H1 (cell line): ENCODE measurements around the gene EPYC. TPM values are rescaled to one million over a fixed set of nuclear protein-coding genes. Genes with fewer than 3 reads are reported as not detected.

Experiments
- CTCF ChIA-PET: fragments of 300-600 bp; sonication (Branson Sonifier 250); formaldehyde crosslinking; loops from one replicate; lab custom pipeline; 2021; ENCODE audit not compliant: partially characterized antibody; lab: Charles Lee
- POLR2A ChIA-PET: fragments of 300-600 bp; sonication (Branson Sonifier 250); formaldehyde crosslinking; loops from one replicate; lab custom pipeline; 2021; ENCODE audit warnings: inconsistent platforms; ENCODE audit not compliant: partially characterized antibody; lab: Charles Lee
- DNase-seq, 2 experiments: peaks; one replicate each; pipeline versions ENCODE4 v3.0.0 to v3.0.0-alpha.2; 2010 to 2022; ENCODE audit warnings: low spot score in 2 of 2, low read depth in 1 of 2, mixed read lengths in 1 of 2
- FAIRE-seq: peaks from 2 replicates; lab custom pipeline; 2011; peaks lifted over from hg19 to GRCh38; lab: Jason Lieb, UNC
- H2AFZ ChIP-seq: 2 replicates; pipeline ENCODE4 v1.8.1; 2012; ENCODE audit warnings: low read length, inconsistent platforms
- H2AK5ac ChIP-seq: 2 replicates; pipeline ENCODE4 v1.6.1; 2013; ENCODE audit warnings: low read depth, low read length
- H2BK120ac ChIP-seq: replicated peaks from 2 replicates; pipeline ENCODE3; 2013; ENCODE audit warnings: low read depth, low read length, inconsistent platforms
- H2BK12ac ChIP-seq: 2 replicates; pipeline ENCODE4 v1.6.1; 2013; ENCODE audit warnings: low read depth, low read length
- H2BK15ac ChIP-seq: 2 replicates; pipeline ENCODE4 v1.6.1; 2013; ENCODE audit warnings: low read length
- H2BK20ac ChIP-seq: 2 replicates; pipeline ENCODE4 v1.6.1; 2013; ENCODE audit warnings: low read length
- H2BK5ac ChIP-seq: 2 replicates; pipeline ENCODE4 v1.6.1; 2013; ENCODE audit warnings: low read depth, low read length
- H3K14ac ChIP-seq: 2 replicates; pipeline ENCODE4 v1.6.1; 2013; ENCODE audit warnings: inconsistent platforms; ENCODE audit not compliant: insufficient read length
- H3K18ac ChIP-seq: 2 replicates; pipeline ENCODE4 v1.6.1; 2013; ENCODE audit warnings: low read length; ENCODE audit errors: extremely low read depth
- H3K23ac ChIP-seq: 2 replicates; pipeline ENCODE4 v1.6.1; 2013; ENCODE audit warnings: inconsistent platforms; ENCODE audit not compliant: insufficient read length
- H3K23me2 ChIP-seq: 2 replicates; pipeline ENCODE4 v1.6.1; 2013; ENCODE audit warnings: low read depth, low read length
- H3K27ac ChIP-seq: 2 replicates; pipeline ENCODE4 v1.6.1; 2011; ENCODE audit warnings: low read depth, low read length, inconsistent platforms
- H3K27me3 ChIP-seq, 4 experiments: replicated peaks in 1 of 4; 1 replicate in 1 of 4; 2 replicates in 3 of 4; pipeline versions ENCODE4 v1.6.1 to v1.8.1; 2011 to 2013; ENCODE audit warnings: low read length in 3 of 4, mild to moderate bottlenecking in 3 of 4, inconsistent platforms in 2 of 4, mixed read lengths in 2 of 4, moderate library complexity in 1 of 4; ENCODE audit not compliant: control insufficient read depth in 3 of 4, insufficient read depth in 3 of 4; ENCODE audit errors: extremely low read depth in 1 of 4
- H3K36me3 ChIP-seq, 4 experiments: 2 replicates each; pipeline versions ENCODE4 v1.6.1 to v1.8.1; 2011 to 2013; ENCODE audit warnings: mild to moderate bottlenecking in 4 of 4, low read length in 3 of 4, moderate library complexity in 2 of 4, control low read depth in 1 of 4, inconsistent platforms in 1 of 4; ENCODE audit not compliant: insufficient read depth in 4 of 4, control insufficient read depth in 2 of 4
- H3K4ac ChIP-seq: replicated peaks from 2 replicates; pipeline ENCODE3; 2013; ENCODE audit warnings: low read length, low read depth, mixed read lengths, inconsistent platforms; ENCODE audit not compliant: insufficient read length
- H3K4me1 ChIP-seq, 4 experiments: replicated peaks in 1 of 4; 1 replicate in 1 of 4; 2 replicates in 3 of 4; pipeline versions ENCODE4 v1.6.1 to v1.8.1; 2011 to 2013; ENCODE audit warnings: low read length in 3 of 4, inconsistent platforms in 2 of 4, mixed read lengths in 1 of 4; ENCODE audit not compliant: insufficient read depth in 4 of 4, control insufficient read depth in 3 of 4
- H3K4me2 ChIP-seq, 2 experiments: 2 replicates each; pipeline versions ENCODE4 v1.6.1 to v1.8.1; 2011 to 2013; ENCODE audit warnings: low read depth in 2 of 2, low read length in 2 of 2, control low read depth in 1 of 2, inconsistent platforms in 1 of 2, mild to moderate bottlenecking in 1 of 2; ENCODE audit not compliant: insufficient read depth in 1 of 2
- H3K4me3 ChIP-seq, 4 experiments: fragments of 200-600, 300-600 bp in 1 of 4; sonication (generic), shearing (Covaris generic), sonication (Bioruptor Twin) in 1 of 4; 2 replicates each; pipeline versions ENCODE4 v1.5.1 to v1.8.1; 2011 to 2016; ENCODE audit warnings: low read length in 4 of 4, low read depth in 3 of 4, control low read depth in 2 of 4, inconsistent platforms in 2 of 4, mild to moderate bottlenecking in 2 of 4, mixed read lengths in 1 of 4, moderate library complexity in 1 of 4; ENCODE audit not compliant: insufficient read depth in 2 of 4; ENCODE audit errors: extremely low read depth in 1 of 4
- H3K56ac ChIP-seq: replicated peaks from 2 replicates; pipeline ENCODE3; 2013; ENCODE audit warnings: low read depth, mild to moderate bottlenecking, mixed read lengths, low read length, inconsistent platforms; ENCODE audit not compliant: insufficient read length
- H3K79me1 ChIP-seq: 2 replicates; pipeline ENCODE4 v1.6.1; 2013; ENCODE audit warnings: low read depth, low read length, control low read depth
- H3K79me2 ChIP-seq, 2 experiments: 2 replicates each; pipeline versions ENCODE4 v1.6.1 to v1.8.1; 2012 to 2013; ENCODE audit warnings: low read length in 2 of 2, mild to moderate bottlenecking in 2 of 2, inconsistent platforms in 1 of 2; ENCODE audit not compliant: insufficient read depth in 2 of 2, control insufficient read depth in 1 of 2
- H3K9ac ChIP-seq, 4 experiments: replicated peaks in 1 of 4; 1 replicate in 1 of 4; 2 replicates in 3 of 4; pipeline versions ENCODE4 v1.6.1 to v1.8.1; 2011 to 2013; ENCODE audit warnings: low read depth in 3 of 4, low read length in 3 of 4, control low read depth in 2 of 4, mild to moderate bottlenecking in 2 of 4, moderate library complexity in 2 of 4, inconsistent platforms in 1 of 4; ENCODE audit errors: extremely low read depth in 1 of 4
- H3K9me3 ChIP-seq, 2 experiments: 2 replicates each; pipeline versions ENCODE4 v1.6.1 to v1.8.1; 2012 to 2013; ENCODE audit warnings: mild to moderate bottlenecking in 2 of 2, moderate library complexity in 2 of 2, control low read depth in 1 of 2, inconsistent platforms in 1 of 2, low read depth in 1 of 2, low read length in 1 of 2, mixed read lengths in 1 of 2; ENCODE audit not compliant: insufficient read depth in 2 of 2
- H4K20me1 ChIP-seq, 2 experiments: replicated peaks in 1 of 2; 2 replicates each; pipeline versions ENCODE3 to v1.8.1; 2011 to 2013; ENCODE audit warnings: inconsistent platforms in 2 of 2, low read length in 2 of 2, mild to moderate bottlenecking in 1 of 2; ENCODE audit not compliant: insufficient read depth in 2 of 2, control insufficient read depth in 1 of 2
- H4K5ac ChIP-seq: 2 replicates; pipeline ENCODE4 v1.6.1; 2013; ENCODE audit warnings: low read length, low read depth, mixed read lengths, inconsistent platforms; ENCODE audit not compliant: insufficient read length
- H4K8ac ChIP-seq: 2 replicates; pipeline ENCODE4 v1.8.0; 2013; ENCODE audit warnings: mild to moderate bottlenecking, moderate library complexity, low read length, inconsistent platforms; ENCODE audit not compliant: insufficient read depth; ENCODE audit errors: extremely low read depth
- H4K91ac ChIP-seq: replicated peaks from 2 replicates; pipeline ENCODE3; 2013; ENCODE audit warnings: low read length, mixed read lengths, inconsistent platforms; ENCODE audit not compliant: insufficient read length
- EGR1 ChIP-seq: IDR thresholded peaks from 2 replicates; pipeline ENCODE4 v1.6.1; 2011; ENCODE audit warnings: low read depth, low read length, borderline replicate concordance
- EZH2 ChIP-seq: fragments of 200-600 bp; sonication (generic); IDR thresholded peaks from 2 replicates; pipeline ENCODE4 v1.7.1; 2012; ENCODE audit warnings: low read depth, mild to moderate bottlenecking, moderate library complexity, low read length, inconsistent platforms; ENCODE audit not compliant: severe bottlenecking
- HDAC2 ChIP-seq, 2 experiments: fragments of 300-600 bp in 1 of 2; sonication (generic) in 1 of 2; IDR thresholded peaks; 2 replicates each; pipeline ENCODE4 v1.6.1; 2011 to 2012; ENCODE audit warnings: low read depth in 2 of 2, low read length in 2 of 2, mild to moderate bottlenecking in 2 of 2, moderate library complexity in 2 of 2, borderline replicate concordance in 1 of 2, inconsistent platforms in 1 of 2
- POLR2A ChIP-seq, 2 experiments: IDR thresholded peaks; 1 replicate in 1 of 2; 2 replicates in 1 of 2; pipeline ENCODE4 v1.6.1; 2011; ENCODE audit warnings: low read depth in 2 of 2, low read length in 2 of 2, mild to moderate bottlenecking in 2 of 2; ENCODE audit errors: control extremely low read depth in 1 of 2
- POU5F1 ChIP-seq: IDR thresholded peaks from 2 replicates; pipeline ENCODE4 v1.6.1; 2011; ENCODE audit warnings: low read depth, mild to moderate bottlenecking, low read length, moderate library complexity
- SAP30 ChIP-seq: fragments of 300-600 bp; sonication (generic); IDR thresholded peaks from 2 replicates; pipeline ENCODE4 v1.7.1; 2012; ENCODE audit warnings: low read length, moderate library complexity, mild to moderate bottlenecking, inconsistent platforms; ENCODE audit not compliant: insufficient read depth, insufficient replicate concordance
- WGBS, 2 experiments: shearing (Covaris generic) in 1 of 2; methylation state at CpG; one replicate each; pipeline versions ENCODE4 v1.1.6 to v1.1.7; 2013 to 2015; ENCODE audit warnings: low lambda C conversion rate in 2 of 2, mixed read lengths in 2 of 2, inconsistent platforms in 1 of 2, low coverage in 1 of 2, missing lambda C conversion rate in 1 of 2; ENCODE audit not compliant: insufficient replicate concordance in 2 of 2, insufficient coverage in 1 of 2, insufficient read length in 1 of 2; ENCODE audit errors: extremely low coverage in 1 of 2, missing lambda C conversion rate in 1 of 2; 5-methylcytosine and 5-hydroxymethylcytosine counted together
- polyA plus RNA-seq, 7 experiments: library from polyadenylated mRNA; depleted of rRNA in 3 of 7; stranded (reverse) in 5 of 7; unstranded in 2 of 7; fragments of >200 nt in 5 of 7; fragments of 200-250 nt in 2 of 7; gene quantifications; 1 replicate in 5 of 7; 2 replicates in 1 of 7; 4 replicates in 1 of 7; pipeline versions ENCODE4 v1.2.1 to v1.2.3, GENCODE V29; 2011 to 2013; ENCODE audit warnings: missing spikeins in 2 of 7, mixed read lengths in 2 of 7
- total RNA-seq: library from RNA; stranded (reverse); fragmentation: NEBNext Ultra II Directional; extraction: Animal tissue kit (Norgen Biotek cat#: 25700); gene quantifications from 2 replicates; pipeline ENCODE4 v1.2.1, GENCODE V29; 2021
- TF ChIP-seq, protein P1 (sequence below): IDR thresholded peaks from 2 replicates; pipeline ENCODE4 v1.6.1; 2012; ENCODE audit warnings: low read length, inconsistent platforms

Gene EPYC
- total and polyA plus RNA-seq, 2 of the 8 experiments (the other 6 are each of a cell fraction or from before 2014, with no cell fraction given): not detected

DNA sequence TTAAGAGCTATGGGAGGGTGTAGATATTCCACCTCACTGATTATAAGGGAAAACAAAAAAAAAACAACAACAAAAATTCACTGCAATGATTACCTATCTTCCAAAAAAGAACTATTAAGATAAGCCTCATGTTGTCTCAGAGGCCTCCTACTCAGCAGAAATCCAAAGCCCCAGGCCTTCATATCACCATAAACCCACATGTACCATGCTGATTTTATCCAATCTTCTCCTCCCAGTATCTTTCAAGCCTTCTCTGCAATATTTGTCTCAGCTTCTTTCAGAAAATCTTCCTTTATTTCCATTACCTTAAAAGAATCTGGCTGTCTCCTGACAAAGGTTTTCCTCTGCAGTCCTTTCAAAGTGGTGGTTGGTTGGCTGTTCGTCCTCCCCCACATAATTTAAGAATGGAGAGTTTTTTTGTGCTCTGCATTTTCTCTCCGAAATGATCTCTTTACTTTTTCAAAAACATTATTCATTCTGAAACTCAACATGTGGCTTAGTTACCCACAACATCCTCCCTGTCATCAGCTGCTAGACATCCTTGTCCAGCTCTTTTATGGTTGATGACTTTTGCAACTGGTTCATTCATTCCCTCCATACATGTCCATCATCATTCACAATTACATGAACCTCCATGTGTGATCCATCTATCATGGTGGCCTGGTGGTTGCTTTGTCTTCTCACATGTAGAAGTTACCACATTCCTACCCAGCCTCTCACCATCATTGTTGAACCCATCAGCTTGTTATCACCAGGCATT is 2.9 kb upstream of the EPYC start:
- no peak for FAIRE-seq
- H3K23me2 ChIP-seq: no peaks in the 10 kb centered on the region

More for the DNA sequence above, 2.9 kb upstream of the EPYC start:
- no peak overlapping the region for H3K4me3 ChIP-seq
- TF ChIP-seq EGR1 (no peak), HDAC2 (IDR thresholded peaks at IDR 0.05; ENCODE audit: borderline replicate concordance in 1 of 2, low read depth in 2 of 2, low read length in 2 of 2) (no peak), EZH2 (no peak), POLR2A (IDR thresholded peaks at IDR 0.05; ENCODE audit: control extremely low read depth in 1 of 2, low read depth in 2 of 2, low read length in 2 of 2) (no peak), POU5F1 (no peak), SAP30 (no peak)
- TF ChIP-seq, protein P1, sequence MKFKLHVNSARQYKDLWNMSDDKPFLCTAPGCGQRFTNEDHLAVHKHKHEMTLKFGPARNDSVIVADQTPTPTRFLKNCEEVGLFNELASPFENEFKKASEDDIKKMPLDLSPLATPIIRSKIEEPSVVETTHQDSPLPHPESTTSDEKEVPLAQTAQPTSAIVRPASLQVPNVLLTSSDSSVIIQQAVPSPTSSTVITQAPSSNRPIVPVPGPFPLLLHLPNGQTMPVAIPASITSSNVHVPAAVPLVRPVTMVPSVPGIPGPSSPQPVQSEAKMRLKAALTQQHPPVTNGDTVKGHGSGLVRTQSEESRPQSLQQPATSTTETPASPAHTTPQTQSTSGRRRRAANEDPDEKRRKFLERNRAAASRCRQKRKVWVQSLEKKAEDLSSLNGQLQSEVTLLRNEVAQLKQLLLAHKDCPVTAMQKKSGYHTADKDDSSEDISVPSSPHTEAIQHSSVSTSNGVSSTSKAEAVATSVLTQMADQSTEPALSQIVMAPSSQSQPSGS: no peak
- no peak overlapping the region for H2BK15ac ChIP-seq
- H2BK20ac ChIP-seq: no peak overlapping the region
- H3K36me3 ChIP-seq: no peaks in the 10 kb centered on the region
- H4K8ac ChIP-seq: no peak overlapping the region
- ChIA-PET POLR2A (no interaction called here), CTCF (interaction anchor here (1.1 to 2.0 kb wide), 2 partner anchors 14 to 21 kb away, joined by 3 to 5 read pairs; no protein-coding TSS in a partner anchor)
- no peak overlapping the region for H2BK5ac ChIP-seq
- no peak overlapping the region for H3K9ac ChIP-seq
- H3K79me1 ChIP-seq: no peaks in the 10 kb centered on the region
- H3K14ac ChIP-seq: no peak overlapping the region
- no peaks in the 10 kb centered on the region for H3K9me3 ChIP-seq
- 82% methylated on average over 2 of the region's 2 CpGs; no CpG with 5 or more reads in 1 of the 2 experiments for WGBS, 2 experiments
- DNase-seq: no peak
- no peaks in the 10 kb centered on the region for H3K4me1 ChIP-seq
- H3K4ac ChIP-seq: no peak overlapping the region
- H3K23ac ChIP-seq: no peak overlapping the region
- H4K91ac ChIP-seq: no peak overlapping the region
- no peak overlapping the region for H2AK5ac ChIP-seq
- H3K27ac ChIP-seq: no peak overlapping the region
- H2BK12ac ChIP-seq: no peak overlapping the region
- H3K4me2 ChIP-seq: no peak overlapping the region
- H4K20me1 ChIP-seq: no peaks in the 10 kb centered on the region
- no peak overlapping the region for H2BK120ac ChIP-seq
- H3K79me2 ChIP-seq: no peaks in the 10 kb centered on the region
- no peak overlapping the region for H3K18ac ChIP-seq
- no peak overlapping the region for H4K5ac ChIP-seq
- H3K27me3 ChIP-seq: no peaks in the 10 kb centered on the region
- no peak overlapping the region for H2AFZ ChIP-seq
- no peak overlapping the region for H3K56ac ChIP-seq
